NCI-H1417 (cell line): Measurements from ENCODE around the gene PARM1.

Experiments
- DNase-seq, 3 experiments: peaks; one replicate each; lab custom pipeline; 2025; lab: John Stamatoyannopoulos, UW

PARM1 gene

DNA sequence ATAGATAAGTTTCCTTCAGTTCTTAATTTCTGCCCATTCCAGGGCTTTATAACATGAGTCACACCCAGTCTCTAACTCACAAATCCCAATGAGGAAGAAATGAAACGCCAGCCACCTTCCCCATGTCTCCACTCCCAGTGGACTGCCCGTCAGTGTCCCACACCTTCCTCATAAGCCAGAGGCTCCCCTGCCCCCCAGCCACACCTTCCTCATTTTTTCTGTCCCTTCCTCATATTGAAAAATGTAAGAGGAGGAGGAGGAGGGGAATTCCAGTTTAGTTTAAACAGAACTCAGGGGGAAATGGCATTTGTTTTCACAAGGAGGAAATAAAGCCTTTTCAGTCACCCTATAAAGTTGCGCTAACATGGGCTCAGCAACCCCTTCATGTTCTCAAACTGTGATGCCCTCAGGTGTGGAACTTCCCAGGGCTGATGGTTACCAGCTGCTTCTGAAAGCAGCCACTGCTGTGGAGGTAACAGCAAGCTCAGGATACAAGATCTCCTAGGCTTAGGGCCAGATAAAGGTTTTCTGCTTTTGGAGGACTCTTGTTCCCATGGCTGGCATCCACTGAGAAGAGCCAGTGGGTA lies 97.8 kb downstream of the PARM1 start:
- DNase-seq: no peak

DNA sequence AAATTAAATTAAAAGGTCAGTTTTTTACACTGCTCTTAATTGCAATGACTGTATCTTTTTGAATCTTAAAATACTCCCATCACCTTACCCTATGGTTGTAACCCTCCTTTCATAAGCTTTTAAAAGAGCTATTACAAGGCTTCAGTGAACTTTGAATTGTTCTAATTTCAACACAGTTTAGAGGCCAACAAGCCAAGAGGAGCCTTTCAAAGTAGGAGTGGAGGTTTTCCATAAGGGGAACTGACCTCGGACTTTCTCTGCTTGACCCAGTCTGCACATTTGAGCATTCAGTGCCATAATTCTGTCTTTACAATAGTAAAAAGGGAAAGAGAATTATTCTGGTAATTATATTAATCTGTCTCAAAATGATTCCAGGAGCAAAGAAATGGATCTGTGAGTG lies 98.9 kb downstream of the PARM1 start:
- no peak for DNase-seq

DNA sequence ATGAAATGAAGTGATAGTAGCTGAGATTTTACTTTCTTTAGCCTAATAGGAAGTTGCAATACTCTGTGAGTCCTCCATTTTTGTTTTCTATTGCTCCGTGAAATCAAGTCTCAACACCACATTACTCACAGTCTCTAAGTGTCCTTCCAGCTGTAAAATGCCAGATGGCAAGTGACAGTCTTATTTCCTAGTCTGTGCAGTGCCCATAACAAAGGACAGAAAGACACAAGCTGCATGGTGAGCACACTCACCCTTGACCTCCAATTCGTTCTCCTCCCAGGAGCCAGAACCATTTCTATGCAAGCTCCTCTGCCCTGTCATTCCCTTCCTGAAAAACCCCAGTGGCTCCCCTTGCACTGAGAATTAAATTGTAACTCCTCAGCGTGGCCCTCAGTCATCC lies 101.6 kb downstream of the PARM1 start:
- no peak for DNase-seq

DNA sequence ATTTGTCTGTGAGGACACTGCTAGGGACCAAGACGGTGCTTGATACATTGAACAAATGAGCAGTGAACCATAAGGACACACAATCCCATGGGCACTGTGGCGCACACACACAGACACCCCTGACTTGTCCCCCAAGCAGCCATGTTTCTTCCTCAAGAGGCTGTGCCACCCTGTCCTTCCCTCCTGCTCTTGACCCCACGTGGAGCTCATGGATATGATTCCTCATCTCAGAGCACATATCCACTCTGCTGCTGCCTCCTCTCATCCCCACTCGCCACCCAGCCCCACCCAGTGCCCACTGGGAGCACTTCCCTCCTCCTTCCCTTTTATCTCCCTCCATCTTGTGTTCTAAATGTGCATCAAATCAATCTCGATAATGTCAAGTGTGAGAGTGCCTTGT lies 102.4 kb downstream of the PARM1 start:
- DNase-seq: no peak

DNA sequence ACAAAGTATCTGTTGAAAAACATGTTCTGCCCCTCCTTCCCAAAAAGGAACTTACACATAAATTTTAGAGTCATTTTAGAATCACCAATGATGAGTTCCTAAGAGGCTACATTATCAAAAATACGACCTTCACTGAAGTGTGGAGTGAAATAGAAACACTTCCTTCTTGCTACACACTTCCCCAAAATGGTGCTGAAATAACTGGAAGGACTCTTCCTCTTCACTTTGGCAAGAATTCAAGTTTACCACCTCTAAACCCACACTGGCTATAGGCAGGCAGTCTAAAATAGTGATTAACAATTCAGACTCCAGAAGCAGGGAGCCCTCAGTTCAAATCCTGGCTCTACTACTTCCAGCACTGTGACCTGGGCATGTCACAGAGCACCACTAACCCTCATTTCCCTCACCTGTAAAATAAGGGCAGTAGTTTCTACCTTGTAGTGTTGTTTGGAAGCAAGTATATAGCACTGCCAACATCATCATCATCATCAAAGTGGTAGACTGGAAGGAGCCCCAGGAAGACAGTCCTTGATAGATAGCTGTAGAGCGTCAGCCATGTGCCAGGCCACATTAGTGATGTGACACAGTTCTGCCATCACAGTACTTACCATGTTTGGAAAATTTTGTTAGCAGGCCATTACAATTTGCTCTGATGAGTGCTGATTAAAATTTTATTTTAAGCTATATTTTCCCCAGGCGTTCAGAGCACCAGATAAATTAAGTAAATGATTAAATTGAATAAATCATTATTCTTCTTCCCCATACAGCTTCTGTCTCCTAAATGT lies 103.3 kb downstream of the PARM1 start:
- DNase-seq: no peak

DNA sequence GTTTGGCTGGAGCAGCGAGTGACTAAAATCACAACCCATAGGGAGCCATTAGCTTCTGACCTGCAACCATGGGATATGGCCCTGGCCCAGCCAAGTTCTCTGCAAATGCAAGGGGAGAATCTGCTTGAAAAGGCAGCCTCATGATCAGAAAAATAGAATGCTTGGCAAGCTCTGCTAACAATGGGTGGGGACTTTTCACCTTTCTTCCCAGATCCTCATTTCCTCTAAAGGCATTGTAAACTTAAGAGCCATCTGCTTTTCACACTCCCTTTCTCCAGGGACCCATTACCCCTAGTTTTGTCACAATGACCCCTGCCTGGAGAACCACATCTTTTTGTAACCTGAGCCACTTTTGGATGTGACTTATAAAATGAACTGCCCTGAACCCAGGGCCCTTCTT lies 104.3 kb downstream of the PARM1 start:
- DNase-seq: peak in 1 of 3 experiments; percentile 84

DNA sequence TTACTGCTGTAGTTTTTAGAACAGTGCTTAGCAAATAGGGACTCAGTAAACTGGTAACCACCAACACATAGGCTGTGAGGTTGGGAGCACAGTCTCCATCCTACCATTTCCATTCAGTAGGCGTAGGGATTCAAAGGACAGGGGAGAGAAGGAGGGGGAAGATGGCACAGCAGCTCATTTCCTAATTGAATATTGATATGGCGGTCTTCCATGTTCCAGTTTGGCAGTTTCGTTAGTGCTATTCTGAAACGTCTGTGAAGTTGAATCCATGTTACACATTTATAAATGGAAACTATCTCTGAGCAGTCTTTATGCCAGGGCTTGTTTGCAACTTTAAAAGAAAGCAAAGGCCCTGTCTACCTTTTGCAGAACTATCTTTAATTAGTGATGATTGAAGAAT lies 105.5 kb downstream of the PARM1 start:
- no peak for DNase-seq

DNA sequence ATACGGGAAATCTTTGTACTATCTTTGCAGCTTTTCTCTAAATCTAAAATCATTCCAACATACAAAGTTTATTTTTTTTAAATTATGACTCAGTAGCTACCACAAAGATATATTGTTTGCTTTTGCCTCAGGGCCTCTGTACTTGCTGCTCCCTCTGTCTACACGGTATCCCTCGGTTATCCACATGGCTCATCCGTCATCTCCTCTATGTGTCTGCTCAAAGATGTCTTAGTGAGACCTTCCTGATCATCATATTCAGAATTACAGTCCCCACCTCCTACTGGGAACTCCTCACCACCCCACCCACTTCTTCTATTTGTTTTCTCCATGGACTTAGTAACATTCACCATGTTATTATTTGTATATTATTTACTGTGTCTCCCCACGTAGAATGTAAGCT lies 107.8 kb downstream of the PARM1 start:
- no peak for DNase-seq

DNA sequence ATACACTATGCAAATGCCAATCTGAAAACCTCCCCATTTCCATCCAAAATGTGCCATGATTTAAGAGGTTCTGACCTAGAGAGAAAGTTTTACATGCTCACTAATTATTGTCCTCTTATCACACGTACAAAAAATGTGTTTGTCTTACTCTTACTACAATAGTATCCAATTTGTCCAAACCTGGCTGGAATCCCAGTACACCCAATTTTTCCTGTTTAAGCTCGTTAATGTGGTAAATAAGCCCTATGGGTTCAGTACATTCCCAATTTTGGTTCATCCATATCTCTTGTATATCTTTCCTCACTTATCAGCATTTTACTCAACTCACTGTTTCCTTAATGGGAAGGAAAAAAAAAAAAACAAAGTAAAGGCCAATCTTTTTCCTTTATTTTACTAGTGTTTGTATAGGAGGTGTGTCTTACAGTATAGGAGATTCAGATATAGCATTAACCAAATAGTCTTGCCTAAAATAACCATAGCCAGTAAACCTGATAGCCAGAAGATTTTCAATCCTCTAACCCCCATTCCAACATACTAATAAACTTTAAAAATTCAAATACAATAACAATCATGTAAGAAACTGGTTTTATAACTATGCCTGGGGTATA lies 109.8 kb downstream of the PARM1 start:
- DNase-seq: no peak

DNA sequence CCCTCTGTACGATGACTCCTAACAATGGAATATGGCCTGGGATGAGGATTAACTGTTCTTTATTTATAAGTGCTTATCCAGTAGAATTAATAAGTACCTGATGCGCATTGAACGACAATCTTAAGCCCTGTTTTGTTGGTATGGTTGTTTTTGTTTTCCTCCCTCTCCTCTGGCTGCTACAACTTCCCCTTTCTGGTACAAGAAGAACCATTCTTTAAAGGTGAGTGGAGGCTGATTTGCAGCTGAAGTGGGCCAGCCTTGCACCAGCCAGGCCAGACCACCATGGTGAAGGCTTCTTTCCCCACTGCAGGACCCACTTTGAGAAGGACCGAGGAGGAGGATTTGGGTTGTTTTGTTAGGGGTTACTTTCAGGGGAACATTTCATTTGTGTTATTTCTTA lies 113.3 kb downstream of the PARM1 start:
- no peak for DNase-seq

DNA sequence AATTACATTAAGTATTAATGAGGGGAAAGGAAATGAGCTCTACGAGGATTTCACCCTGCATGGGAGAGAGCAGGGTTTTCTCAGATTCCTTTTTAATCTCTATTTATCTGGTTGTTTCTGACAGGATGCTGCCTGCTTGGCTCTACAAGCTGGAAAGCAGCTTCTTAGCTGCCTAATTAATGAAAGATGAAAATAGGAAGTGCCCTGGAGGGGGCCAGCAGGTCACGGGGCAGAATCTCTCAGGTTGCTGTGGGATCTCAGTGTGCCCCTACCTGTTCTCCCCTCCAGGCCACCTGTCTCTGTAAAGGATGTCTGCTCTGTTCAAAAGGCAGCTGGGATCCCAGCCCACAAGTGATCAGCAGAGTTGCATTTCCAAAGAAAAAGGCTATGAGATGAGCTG lies 113.7 kb downstream of the PARM1 start:
- DNase-seq: no peak

DNA sequence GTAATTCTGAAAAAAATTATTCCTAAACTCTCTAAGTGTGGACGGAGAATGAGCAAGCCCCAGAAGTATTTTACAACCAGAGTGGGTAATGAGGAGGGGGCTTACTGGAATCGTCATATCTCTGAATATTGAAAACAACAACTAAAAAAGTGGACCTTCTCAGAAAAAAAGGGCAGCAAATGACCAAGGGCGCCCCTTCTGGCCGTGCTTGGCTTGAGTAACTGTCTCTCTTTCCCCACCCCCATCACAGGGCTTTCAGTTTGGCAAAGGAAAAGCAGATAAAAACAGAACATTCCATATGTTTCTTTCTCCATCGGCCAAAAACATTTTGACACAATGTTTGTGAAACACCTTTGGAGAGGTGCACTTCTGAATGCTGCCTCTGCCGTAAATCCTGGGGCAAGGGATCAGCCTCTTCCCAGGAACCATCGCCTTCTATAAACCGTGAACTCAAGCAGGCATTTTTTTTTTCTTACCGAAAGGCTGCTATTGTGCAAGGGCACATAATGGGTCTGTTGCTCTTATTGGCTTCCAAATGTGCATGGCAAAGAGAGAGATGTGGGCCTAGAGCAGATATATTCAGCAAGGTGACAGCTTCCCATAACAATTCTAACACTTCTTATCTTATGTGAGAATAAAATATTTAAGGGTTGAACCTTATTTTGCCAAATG lies 115.4 kb downstream of the PARM1 start:
- DNase-seq: no peak

DNA sequence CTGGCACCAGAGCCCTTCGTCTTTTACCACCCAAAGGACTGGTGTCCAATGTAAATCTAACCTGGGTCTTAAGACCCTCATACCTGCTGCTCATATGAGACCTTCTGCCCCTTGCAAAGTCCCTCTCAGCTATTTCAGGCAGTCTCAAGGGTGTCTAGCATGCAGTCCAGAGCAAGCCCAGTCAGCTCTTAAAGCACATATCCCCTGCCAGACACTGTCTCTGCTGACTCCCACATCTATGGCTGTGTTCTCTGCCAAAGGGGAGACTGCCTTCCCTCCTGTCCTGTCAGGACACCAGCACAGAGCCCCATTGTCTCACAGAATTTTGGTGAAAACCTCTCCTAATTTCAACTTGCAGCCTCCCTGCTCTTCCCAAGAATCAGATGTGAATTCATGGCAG lies 118.5 kb downstream of the PARM1 start:
- no peak for DNase-seq

DNA sequence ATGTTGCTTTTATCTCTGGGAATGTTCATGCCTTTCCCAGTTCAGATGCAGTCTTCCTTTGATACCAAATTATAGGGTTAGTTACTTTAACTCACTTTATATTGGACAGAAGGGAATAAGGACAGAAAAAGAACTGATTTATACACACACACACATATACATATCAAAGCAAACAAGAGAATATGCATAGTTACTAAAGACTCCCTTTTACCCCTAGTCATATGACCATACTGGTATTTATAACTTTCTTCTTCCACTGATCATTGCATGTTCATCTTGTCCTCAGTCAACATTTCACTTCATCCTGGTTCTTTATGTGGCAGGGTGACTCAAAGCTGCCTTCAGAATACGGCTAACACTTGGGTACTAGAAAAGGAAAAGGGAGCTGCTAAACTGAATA lies 120.4 kb downstream of the PARM1 start:
- DNase-seq: no peak

DNA sequence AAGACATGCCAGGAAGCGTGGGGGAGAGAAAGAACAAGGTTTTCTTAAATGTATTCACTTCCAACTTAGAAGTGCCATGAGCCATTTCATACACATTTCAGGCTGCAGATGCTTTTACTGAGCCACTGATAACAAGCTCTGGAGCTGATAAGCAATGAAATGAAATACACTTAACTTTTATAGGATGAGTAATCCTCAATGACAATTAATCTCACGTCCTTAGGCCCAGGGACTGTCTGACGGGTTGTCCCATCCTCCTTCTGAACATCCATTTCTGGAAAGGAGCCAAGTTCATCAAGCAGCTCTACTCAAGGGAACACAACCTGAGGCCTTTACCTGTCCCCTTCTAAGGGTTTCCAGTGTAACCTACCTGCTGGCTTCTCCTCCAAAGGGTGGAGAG lies 121.2 kb downstream of the PARM1 start:
- DNase-seq: no peak

DNA sequence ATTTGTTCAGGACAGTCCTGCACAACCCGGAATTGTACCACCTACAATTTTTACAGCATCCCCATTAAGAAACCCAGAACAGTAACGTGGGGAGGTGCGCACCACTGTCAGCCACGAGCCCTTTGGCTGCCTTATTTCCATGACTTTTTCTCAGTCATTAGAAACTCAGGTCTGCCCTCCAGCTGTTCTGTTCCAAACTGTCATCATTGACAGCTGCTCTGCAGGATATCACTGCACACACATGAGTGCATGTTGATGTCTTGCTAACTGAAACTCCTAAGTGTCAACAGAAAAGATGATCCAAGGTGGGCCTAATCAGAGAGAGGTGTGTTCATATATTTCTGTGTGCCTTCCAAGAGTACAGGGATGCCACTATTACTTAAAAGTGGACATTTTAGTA lies 123.4 kb downstream of the PARM1 start:
- DNase-seq: no peak

DNA sequence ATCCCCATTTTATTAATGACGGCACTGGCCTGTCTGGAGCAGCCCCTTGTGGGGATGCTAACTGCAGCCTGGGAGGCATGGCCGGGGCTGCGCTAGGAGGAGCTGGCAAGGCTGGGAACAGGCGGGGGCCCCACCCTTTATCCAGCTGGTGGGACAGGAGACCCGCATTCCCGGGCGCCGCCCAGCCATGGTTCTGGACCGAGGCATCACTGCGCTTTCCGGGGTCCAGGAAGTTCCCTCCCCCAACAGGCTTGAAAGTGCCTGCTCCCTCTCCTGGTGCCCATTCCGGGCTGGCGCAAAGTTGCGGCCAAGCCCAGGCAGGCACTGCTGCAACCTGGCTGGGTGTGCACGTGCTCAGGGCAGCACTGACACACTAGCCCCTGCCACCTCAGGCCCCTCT lies 124.5 kb downstream of the PARM1 start:
- no peak for DNase-seq

DNA sequence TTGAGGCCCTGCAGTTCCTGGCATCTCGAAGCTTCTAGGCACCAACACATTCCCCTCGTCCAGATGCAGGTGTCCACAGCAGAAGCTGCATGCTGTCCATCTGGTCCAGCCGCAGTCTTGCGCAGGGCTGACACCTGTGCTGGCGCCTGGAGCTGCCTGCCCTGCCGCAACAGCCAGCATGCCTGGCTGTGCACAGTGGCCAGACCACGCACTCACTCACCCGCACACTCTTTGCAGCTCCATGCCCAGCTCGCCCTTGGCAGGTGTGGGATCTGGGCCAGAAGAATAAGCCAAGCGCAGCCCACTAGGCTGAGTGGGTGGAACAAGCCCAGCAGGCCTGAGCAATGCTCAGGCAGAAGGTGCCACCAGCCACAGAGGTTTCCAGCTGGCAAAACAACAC lies 125.6 kb downstream of the PARM1 start:
- DNase-seq: no peak

DNA sequence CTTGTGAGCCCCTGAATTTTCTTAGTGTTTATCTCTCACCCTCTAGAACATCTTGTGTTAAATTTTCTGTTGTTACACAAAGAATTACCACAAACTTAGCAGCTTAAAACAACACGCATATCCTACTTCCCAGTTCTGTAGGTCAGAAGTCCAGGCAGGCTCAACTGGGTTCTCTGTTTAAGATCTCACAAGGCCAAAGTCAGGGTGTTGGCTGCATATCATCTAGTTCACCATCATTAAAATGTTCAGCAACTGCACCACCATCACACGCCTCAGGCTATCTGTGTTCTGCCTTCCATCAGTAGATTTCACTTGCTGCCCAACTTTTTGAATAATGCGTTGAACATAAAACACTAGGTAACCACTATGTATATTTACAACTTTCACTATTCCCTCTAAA lies 130.5 kb downstream of the PARM1 start:
- no peak for DNase-seq

DNA sequence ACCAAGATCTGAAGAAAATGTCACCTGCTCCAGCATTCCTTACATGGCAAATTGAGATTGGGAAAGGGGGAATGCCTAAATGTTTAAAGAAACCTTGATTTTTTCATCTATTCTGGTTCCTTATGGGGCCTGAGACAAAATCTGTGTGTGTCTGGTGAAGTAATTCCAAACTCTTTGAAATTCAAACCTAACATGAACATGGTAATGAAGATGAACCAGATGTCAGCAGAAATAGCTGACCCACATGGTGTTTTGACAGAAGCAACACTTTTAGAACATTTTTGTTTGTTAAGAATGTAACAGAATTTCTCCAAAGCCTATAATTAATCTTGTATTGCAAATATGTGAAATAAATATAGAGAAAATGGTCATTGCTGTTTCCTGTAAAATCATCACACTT lies 133.0 kb downstream of the PARM1 start:
- DNase-seq: no peak

DNA sequence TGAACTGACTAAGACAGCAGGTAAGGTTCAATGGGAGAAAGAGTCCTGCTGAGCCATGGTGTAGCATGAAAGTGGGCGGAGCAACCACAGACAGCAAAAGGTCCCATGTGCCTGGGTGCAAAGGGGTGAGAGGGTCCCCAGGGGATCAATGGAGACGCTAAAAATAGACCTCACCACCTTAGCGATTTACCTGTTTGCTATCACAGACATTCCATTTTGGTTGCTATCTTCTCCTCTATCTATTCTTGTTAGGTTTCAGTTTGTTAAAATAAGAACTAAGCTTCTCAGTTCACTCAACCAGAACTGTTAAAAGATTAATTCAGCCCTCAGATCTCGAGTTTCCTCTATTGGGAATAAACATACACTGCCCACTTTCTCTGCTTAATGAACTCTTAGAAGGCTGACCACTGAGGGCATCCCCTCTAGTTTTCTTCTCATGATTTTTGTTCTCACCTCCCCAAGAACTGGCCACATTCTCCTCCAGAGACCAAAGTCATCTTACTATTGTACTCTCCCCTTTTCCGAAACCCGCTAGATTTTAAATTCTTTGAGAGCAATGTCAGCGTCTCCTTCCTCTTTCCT lies 136.7 kb downstream of the PARM1 start:
- DNase-seq: no peak

DNA sequence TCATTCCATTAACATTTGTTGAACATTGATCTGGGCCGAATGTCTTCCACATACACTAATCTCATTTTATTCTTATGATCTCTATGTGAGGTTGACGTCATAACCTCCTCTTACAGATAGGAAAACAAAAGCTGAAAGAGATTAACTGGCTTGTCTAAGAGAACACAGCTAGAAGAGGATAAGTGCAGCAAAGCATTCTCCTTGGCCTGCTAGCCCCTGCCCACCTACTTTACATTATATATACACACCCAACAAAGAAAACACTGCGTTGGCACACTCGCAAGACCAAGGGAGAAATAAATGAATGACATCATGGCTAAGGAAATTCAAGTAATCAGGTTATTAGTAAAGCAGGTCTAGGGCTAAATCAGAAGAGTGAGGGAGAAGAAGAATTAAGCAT lies 138.4 kb downstream of the PARM1 start:
- no peak for DNase-seq

DNA sequence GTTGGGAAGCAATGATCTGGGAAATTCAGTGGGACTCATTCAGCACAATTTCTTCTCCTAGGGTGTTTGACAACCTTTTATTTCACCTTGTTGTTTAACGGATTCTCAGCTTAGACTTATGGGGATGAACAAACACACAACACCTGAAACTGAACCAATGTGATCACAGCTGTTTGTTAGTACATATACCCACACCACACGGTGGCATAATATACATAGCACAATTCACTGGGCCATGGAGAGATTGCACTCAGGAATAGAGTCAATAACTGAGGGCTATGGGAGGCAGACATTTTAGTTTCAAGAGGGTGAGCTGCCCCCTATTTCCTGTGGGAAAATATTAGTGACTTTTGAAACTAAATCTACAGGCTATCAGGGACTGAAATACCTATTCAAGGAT lies 148.0 kb downstream of the PARM1 start:
- DNase-seq: no peak
